Fibroblast of villous mesenchyme (primary cell): Measurements from ENCODE around the gene TMEM176B. TPM values are rescaled to one million over a fixed set of nuclear protein-coding genes. Genes with fewer than 3 reads are reported as not detected.
"Not testable (repeated sequence)": the region's sequence is repeated elsewhere in the genome, so short reads cannot be mapped to it uniquely, and the experiment has no call there.

Experiments
- DNase-seq: peaks from one replicate; pipeline ENCODE4 v3.0.0-alpha.2; 2010; ENCODE audit warnings: low read depth
- H3K4me3 ChIP-seq: 2 replicates; pipeline ENCODE4 v1.5.1; 2011; ENCODE audit warnings: low read depth, mild to moderate bottlenecking, low read length
- total RNA-seq: library from RNA; depleted of rRNA; stranded (reverse); fragments of >200 nt; gene quantifications from 2 replicates; pipeline ENCODE4 v1.2.3, GENCODE V29; 2012
- TF ChIP-seq, protein P1 (sequence below): IDR thresholded peaks from 2 replicates; pipeline ENCODE4 v1.5.1; 2012; ENCODE audit warnings: low read depth, mild to moderate bottlenecking, low read length; ENCODE audit not compliant: insufficient read depth

TMEM176B gene
- total RNA-seq, 1 donor = 0.43 TPM

DNA sequence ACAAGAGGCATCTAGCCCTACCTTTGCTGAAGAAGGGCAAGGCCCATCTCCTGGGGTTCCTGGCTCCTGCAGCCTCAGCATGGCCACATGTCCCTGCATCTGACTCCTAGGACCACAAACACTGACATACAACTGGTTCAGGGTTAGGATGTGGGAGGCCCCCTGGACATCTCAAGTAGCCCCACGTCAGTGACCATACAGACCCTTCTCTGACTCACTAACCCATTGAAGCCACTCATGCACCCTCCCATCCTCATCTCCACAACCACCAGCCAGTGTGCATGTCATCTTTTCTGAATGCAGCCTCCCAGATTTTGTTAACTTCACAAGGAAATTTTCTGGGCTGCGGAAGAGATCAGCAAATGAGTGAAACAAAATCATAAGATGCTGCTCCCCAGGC is 18.2 kb downstream of the TMEM176B start:
- no peak for DNase-seq
- no peak overlapping the region for H3K4me3 ChIP-seq
- TF ChIP-seq, protein P1, sequence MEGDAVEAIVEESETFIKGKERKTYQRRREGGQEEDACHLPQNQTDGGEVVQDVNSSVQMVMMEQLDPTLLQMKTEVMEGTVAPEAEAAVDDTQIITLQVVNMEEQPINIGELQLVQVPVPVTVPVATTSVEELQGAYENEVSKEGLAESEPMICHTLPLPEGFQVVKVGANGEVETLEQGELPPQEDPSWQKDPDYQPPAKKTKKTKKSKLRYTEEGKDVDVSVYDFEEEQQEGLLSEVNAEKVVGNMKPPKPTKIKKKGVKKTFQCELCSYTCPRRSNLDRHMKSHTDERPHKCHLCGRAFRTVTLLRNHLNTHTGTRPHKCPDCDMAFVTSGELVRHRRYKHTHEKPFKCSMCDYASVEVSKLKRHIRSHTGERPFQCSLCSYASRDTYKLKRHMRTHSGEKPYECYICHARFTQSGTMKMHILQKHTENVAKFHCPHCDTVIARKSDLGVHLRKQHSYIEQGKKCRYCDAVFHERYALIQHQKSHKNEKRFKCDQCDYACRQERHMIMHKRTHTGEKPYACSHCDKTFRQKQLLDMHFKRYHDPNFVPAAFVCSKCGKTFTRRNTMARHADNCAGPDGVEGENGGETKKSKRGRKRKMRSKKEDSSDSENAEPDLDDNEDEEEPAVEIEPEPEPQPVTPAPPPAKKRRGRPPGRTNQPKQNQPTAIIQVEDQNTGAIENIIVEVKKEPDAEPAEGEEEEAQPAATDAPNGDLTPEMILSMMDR = no peak

DNA sequence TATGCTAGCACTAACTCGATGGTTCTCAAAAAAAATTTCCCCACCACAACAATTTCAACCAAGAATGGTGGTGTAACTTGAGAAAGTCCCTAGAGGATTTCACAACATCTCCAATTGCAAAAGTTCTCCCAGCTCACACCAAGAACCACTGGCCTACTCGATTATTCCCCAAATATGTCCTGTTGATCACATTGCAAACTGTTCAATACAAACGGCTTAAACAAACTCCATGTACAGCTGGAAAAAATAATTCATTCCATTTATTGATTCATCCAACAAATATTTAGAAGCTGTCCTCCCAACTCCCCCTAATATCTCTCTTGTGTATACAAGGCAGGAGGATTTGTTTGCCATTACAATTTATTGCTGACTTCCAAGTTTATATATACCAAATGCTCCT is 19.1 kb downstream of the TMEM176B start:
- peak; percentile 67 for DNase-seq
- H3K4me3 ChIP-seq = no peak overlapping the region
- TF ChIP-seq, protein P1 = no peak

DNA sequence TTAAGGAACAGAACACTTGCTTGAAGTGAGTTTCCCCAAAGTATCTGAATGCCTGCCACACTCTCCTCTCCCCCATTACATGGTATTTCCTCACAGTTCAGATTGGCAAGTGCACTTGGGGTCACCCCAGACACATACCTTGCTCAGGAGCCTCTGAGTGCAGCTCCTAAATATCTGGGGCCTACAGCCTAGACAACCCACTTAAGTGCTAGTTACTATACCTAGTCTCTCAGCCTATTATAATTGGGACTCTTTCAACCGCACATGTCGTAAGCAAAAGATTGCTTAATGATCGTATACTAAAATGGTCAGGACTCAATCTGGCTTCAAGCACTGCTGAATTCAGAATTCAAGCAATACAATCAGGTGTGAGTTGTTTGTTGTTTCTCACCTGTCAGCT is 19.9 kb downstream of the TMEM176B start:
- TF ChIP-seq, protein P1 = no peak
- no peak overlapping the region for H3K4me3 ChIP-seq
- DNase-seq = no peak

GRCh38 chr7:150778738-150779301 is 21.3 kb downstream of the TMEM176B start:
- peak; percentile 67 for DNase-seq
- no peak overlapping the region for H3K4me3 ChIP-seq

DNA sequence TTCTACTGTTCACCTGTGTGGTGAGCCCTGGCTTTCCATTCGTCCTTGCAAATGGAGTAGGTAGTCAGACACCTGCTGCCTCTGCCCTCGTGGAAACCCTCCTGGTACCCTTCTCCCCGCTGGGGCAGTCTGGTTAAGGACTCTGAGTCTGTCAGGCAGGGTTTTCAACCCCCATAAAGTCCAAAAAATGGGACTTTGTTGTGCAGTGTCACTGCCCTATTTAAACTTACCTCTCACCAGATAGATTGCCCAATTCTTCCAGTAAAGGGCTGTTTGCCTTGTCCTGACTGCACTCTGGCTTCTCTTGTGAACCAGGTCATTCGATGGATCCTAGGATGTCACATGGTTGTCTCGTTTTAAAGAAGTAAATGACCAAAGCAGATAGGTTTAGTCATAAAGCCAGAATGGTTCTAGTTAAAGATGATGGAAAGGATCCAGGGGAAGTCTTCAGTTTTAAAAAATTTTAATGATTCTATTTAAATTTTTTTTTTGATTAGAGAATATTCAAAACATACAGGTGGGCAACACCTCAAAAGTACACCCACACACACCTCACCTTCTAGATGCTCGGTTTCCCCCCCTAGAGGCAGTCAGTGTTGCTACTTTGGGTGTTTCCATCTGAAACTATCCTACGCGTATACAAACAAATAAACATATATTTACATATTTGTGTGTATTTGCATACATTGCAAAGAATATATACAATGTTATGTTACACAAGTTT is 22.0 kb downstream of the TMEM176B start:
- TF ChIP-seq, protein P1 = no peak
- no peak for DNase-seq
- H3K4me3 ChIP-seq = no peak overlapping the region

More at GRCh38 chr7:150778738-150779301, 21.3 kb downstream of the TMEM176B start:
- TF ChIP-seq, protein P1 = peak; percentile 87

DNA sequence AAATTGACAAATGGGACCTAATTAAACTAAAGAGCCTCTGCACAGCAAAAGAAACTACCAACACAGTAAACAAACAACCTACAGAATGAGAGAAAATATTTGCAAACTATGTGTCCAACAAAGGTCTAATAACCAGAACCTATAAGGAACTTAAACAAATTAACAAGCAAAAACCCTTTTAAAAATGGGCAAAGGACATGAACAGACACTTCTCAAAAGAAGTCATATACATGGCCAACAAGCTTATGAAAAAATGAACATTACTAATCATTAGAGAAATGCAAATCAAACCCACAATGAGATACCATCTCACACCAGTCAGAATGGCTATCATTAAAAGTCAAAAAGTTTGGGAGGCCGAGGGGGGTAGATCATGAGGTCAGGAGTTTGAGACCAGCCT is 26.0 kb downstream of the TMEM176B start:
- DNase-seq, H3K4me3 ChIP-seq: not testable (repeated sequence)

- DNase-seq = no peak
- TF ChIP-seq, protein P1 = no peak
- H3K4me3 ChIP-seq = no peak overlapping the region
Observed at GRCh38 chr7:150769768-150770167, 30.4 kb downstream of the TMEM176B start.
